ENCODE data around the gene PAOX.

Gene PAOX

GRCh38 chr10:133391761-133392518 lies 12.9 kb downstream of the PAOX start:
- no peak overlapping the region for H3K27ac ChIP-seq (ENCODE audit: low read depth, low read length)
- H3K36me3 ChIP-seq (ENCODE audit: insufficient read depth, low read length) = peaks cover 14% of the 10 kb centered on the region
- H3K27me3 ChIP-seq (ENCODE audit: control insufficient read depth in 1 of 2, insufficient read depth in 2 of 2, low read length in 2 of 2) = no peaks in the 10 kb centered on the region
- H3K9ac ChIP-seq (ENCODE audit: low read length) = no peak overlapping the region
- no peaks in the 10 kb centered on the region for H3K4me1 ChIP-seq (ENCODE audit: insufficient read depth, low read length)
- H3K4me3 ChIP-seq (ENCODE audit: low read depth in 1 of 2, low read length in 2 of 2) = no peak overlapping the region
- H3K9me3 ChIP-seq (ENCODE audit: low read length) = no peaks in the 10 kb centered on the region

GRCh38 chr10:133393401-133394063 lies 14.5 kb downstream of the PAOX start:
- H3K9ac ChIP-seq (ENCODE audit: low read length) = no peak overlapping the region
- no peaks in the 10 kb centered on the region for H3K4me1 ChIP-seq (ENCODE audit: insufficient read depth, low read length)
- no peak overlapping the region for H3K27ac ChIP-seq (ENCODE audit: low read depth, low read length)
- H3K9me3 ChIP-seq (ENCODE audit: low read length) = no peaks in the 10 kb centered on the region
- no peaks in the 10 kb centered on the region for H3K27me3 ChIP-seq (ENCODE audit: control insufficient read depth in 1 of 2, insufficient read depth in 2 of 2, low read length in 2 of 2)
- peaks cover 26% of the 10 kb centered on the region for H3K36me3 ChIP-seq (ENCODE audit: insufficient read depth, low read length)
- peak overlapping the region; percentile 78 to 95 for H3K4me3 ChIP-seq (ENCODE audit: low read depth in 1 of 2, low read length in 2 of 2)

GRCh38 chr10:133394064-133394663 lies 15.1 kb downstream of the PAOX start, which contains the start of gene MTG1:
MTG1 (plus strand) TSS chr10:133394157; CDS start chr10:133394221, 64 bp downstream.
- Histone ChIP-seq H3K36me3 (ENCODE audit: insufficient read depth, low read length) (peaks cover 32% of the 10 kb centered on the region), H3K27me3 (ENCODE audit: control insufficient read depth in 1 of 2, insufficient read depth in 2 of 2, low read length in 2 of 2) (no peaks in the 10 kb centered on the region), H3K9ac (ENCODE audit: low read length) (peak within 1 kb of the TSS; percentile 76), H3K9me3 (ENCODE audit: low read length) (no peaks in the 10 kb centered on the region), H3K4me1 (ENCODE audit: insufficient read depth, low read length) (no peaks in the 10 kb centered on the region), H3K27ac (ENCODE audit: low read depth, low read length) (peak within 1 kb of the TSS; percentile 86), H3K4me3 (ENCODE audit: low read depth in 1 of 2, low read length in 2 of 2) (peak within 1 kb of the TSS; percentile 78 to 95)

GRCh38 chr10:133394801-133395221 lies 15.7 kb downstream of the PAOX start:
- no peaks in the 10 kb centered on the region for H3K9me3 ChIP-seq (ENCODE audit: low read length)
- peak overlapping the region; percentile 78 to 95 for H3K4me3 ChIP-seq (ENCODE audit: low read depth in 1 of 2, low read length in 2 of 2)
- no peaks in the 10 kb centered on the region for H3K27me3 ChIP-seq (ENCODE audit: control insufficient read depth in 1 of 2, insufficient read depth in 2 of 2, low read length in 2 of 2)
- H3K9ac ChIP-seq (ENCODE audit: low read length) = peak overlapping the region; percentile 76
- H3K4me1 ChIP-seq (ENCODE audit: insufficient read depth, low read length) = no peaks in the 10 kb centered on the region
- peaks cover 36% of the 10 kb centered on the region for H3K36me3 ChIP-seq (ENCODE audit: insufficient read depth, low read length)
- H3K27ac ChIP-seq (ENCODE audit: low read depth, low read length) = peak overlapping the region; percentile 86

- Histone ChIP-seq H3K4me3 (ENCODE audit: low read depth in 1 of 2, low read length in 2 of 2) (no peak overlapping the region), H3K4me1 (ENCODE audit: insufficient read depth, low read length) (no peaks in the 10 kb centered on the region), H3K27ac (ENCODE audit: low read depth, low read length) (no peak overlapping the region), H3K36me3 (ENCODE audit: insufficient read depth, low read length) (peaks cover 40% of the 10 kb centered on the region), H3K27me3 (ENCODE audit: control insufficient read depth in 1 of 2, insufficient read depth in 2 of 2, low read length in 2 of 2) (no peaks in the 10 kb centered on the region), H3K9me3 (ENCODE audit: low read length) (no peaks in the 10 kb centered on the region), H3K9ac (ENCODE audit: low read length) (no peak overlapping the region)
Observed at GRCh38 chr10:133396035-133396624, 17.1 kb downstream of the PAOX start.

GRCh38 chr10:133397938-133398337 lies 18.9 kb downstream of the PAOX start:
- Histone ChIP-seq H3K27me3 (ENCODE audit: control insufficient read depth in 1 of 2, insufficient read depth in 2 of 2, low read length in 2 of 2) (no peaks in the 10 kb centered on the region), H3K4me1 (ENCODE audit: insufficient read depth, low read length) (no peaks in the 10 kb centered on the region), H3K9me3 (ENCODE audit: low read length) (no peaks in the 10 kb centered on the region), H3K9ac (ENCODE audit: low read length) (no peak overlapping the region), H3K4me3 (ENCODE audit: low read depth in 1 of 2, low read length in 2 of 2) (no peak overlapping the region), H3K36me3 (ENCODE audit: insufficient read depth, low read length) (peaks cover 52% of the 10 kb centered on the region), H3K27ac (ENCODE audit: low read depth, low read length) (no peak overlapping the region)

- Histone ChIP-seq H3K27ac (ENCODE audit: low read depth, low read length) (no peak overlapping the region), H3K36me3 (ENCODE audit: insufficient read depth, low read length) (peaks cover 58% of the 10 kb centered on the region), H3K9me3 (ENCODE audit: low read length) (no peaks in the 10 kb centered on the region), H3K9ac (ENCODE audit: low read length) (no peak overlapping the region), H3K27me3 (ENCODE audit: control insufficient read depth in 1 of 2, insufficient read depth in 2 of 2, low read length in 2 of 2) (no peaks in the 10 kb centered on the region), H3K4me1 (ENCODE audit: insufficient read depth, low read length) (no peaks in the 10 kb centered on the region), H3K4me3 (ENCODE audit: low read depth in 1 of 2, low read length in 2 of 2) (no peak overlapping the region)
Observed at GRCh38 chr10:133399123-133399601, 20.1 kb downstream of the PAOX start.

- Histone ChIP-seq H3K36me3 (ENCODE audit: insufficient read depth, low read length) (peaks cover 71% of the 10 kb centered on the region), H3K27ac (ENCODE audit: low read depth, low read length) (no peak overlapping the region), H3K4me1 (ENCODE audit: insufficient read depth, low read length) (no peaks in the 10 kb centered on the region), H3K9ac (ENCODE audit: low read length) (no peak overlapping the region), H3K4me3 (ENCODE audit: low read depth in 1 of 2, low read length in 2 of 2) (no peak overlapping the region), H3K9me3 (ENCODE audit: low read length) (no peaks in the 10 kb centered on the region), H3K27me3 (ENCODE audit: control insufficient read depth in 1 of 2, insufficient read depth in 2 of 2, low read length in 2 of 2) (no peaks in the 10 kb centered on the region)
Observed at GRCh38 chr10:133400624-133401424, 21.8 kb downstream of the PAOX start.

- H3K27me3 ChIP-seq (ENCODE audit: control insufficient read depth in 1 of 2, insufficient read depth in 2 of 2, low read length in 2 of 2) = no peaks in the 10 kb centered on the region
- H3K4me3 ChIP-seq (ENCODE audit: low read depth in 1 of 2, low read length in 2 of 2) = no peak overlapping the region
- peaks cover 68% of the 10 kb centered on the region for H3K36me3 ChIP-seq (ENCODE audit: insufficient read depth, low read length)
- H3K9ac ChIP-seq (ENCODE audit: low read length) = no peak overlapping the region
- no peak overlapping the region for H3K27ac ChIP-seq (ENCODE audit: low read depth, low read length)
- H3K9me3 ChIP-seq (ENCODE audit: low read length) = no peaks in the 10 kb centered on the region
- no peaks in the 10 kb centered on the region for H3K4me1 ChIP-seq (ENCODE audit: insufficient read depth, low read length)
Observed at GRCh38 chr10:133401500-133401899, 22.4 kb downstream of the PAOX start.

- Histone ChIP-seq H3K27ac (ENCODE audit: low read depth, low read length) (no peak overlapping the region), H3K9me3 (ENCODE audit: low read length) (no peaks in the 10 kb centered on the region), H3K4me3 (ENCODE audit: low read depth in 1 of 2, low read length in 2 of 2) (no peak overlapping the region), H3K36me3 (ENCODE audit: insufficient read depth, low read length) (peaks cover 63% of the 10 kb centered on the region), H3K9ac (ENCODE audit: low read length) (no peak overlapping the region), H3K27me3 (ENCODE audit: control insufficient read depth in 1 of 2, insufficient read depth in 2 of 2, low read length in 2 of 2) (no peaks in the 10 kb centered on the region), H3K4me1 (ENCODE audit: insufficient read depth, low read length) (no peaks in the 10 kb centered on the region)
Observed at GRCh38 chr10:133401981-133402725, 23.1 kb downstream of the PAOX start.

All from muscle layer of colon (tissue), 2 donors.